Esophagus squamous epithelium (tissue), 5 donors: ENCODE results near the gene RUVBL1. TPM values are rescaled to one million over a fixed set of nuclear protein-coding genes. Genes with fewer than 3 reads are reported as not detected.

Experiments used
- DNase-seq: peaks from one replicate; lab custom pipeline; 2025; lab: John Stamatoyannopoulos, UW
- H3K27ac ChIP-seq, 4 donors: fragments of 200-600 bp; sonication (generic); one replicate each; pipeline ENCODE4 v1.5.1; 2016 to 2019; ENCODE audit warnings: mild to moderate bottlenecking in 1 of 4
- H3K27me3 ChIP-seq, 4 donors: fragments of 200-600 bp; sonication (generic); 1 replicate in 3 of 4; 2 replicates in 1 of 4; pipeline versions ENCODE4 v1.5.1 to v1.6.0; 2017 to 2021; ENCODE audit warnings: antibody characterized with exemption in 1 of 4
- H3K36me3 ChIP-seq, 3 donors: fragments of 200-600 bp; sonication (generic); one replicate each; pipeline ENCODE4 v1.5.1; 2016 to 2019
- H3K4me1 ChIP-seq, 3 donors: fragments of 200-600 bp; sonication (generic); one replicate each; pipeline ENCODE4 v1.5.1; 2017 to 2019
- H3K4me3 ChIP-seq, 4 donors: fragments of 200-600 bp; sonication (generic); 1 replicate in 3 of 4; 2 replicates in 1 of 4; pipeline ENCODE4 v1.5.1; 2016 to 2019; ENCODE audit warnings: mild to moderate bottlenecking in 2 of 4, moderate library complexity in 1 of 4
- H3K9me3 ChIP-seq, 3 donors: fragments of 200-600 bp; sonication (generic); one replicate each; pipeline ENCODE4 v1.5.1; 2016 to 2019
- POLR2A ChIP-seq, 4 donors: fragments of 450-650 bp; IDR thresholded peaks; one replicate each; pipeline ENCODE4 v1.6.1; 2017; ENCODE audit warnings: antibody characterized with exemption in 4 of 4, mild to moderate bottlenecking in 4 of 4, moderate library complexity in 3 of 4
- WGBS, 2 donors: methylation state at CpG; one replicate each; pipeline ENCODE4 v1.1.5; 2018; 5-methylcytosine and 5-hydroxymethylcytosine counted together
- intact Hi-C: fragments of 100-400 bp; cut with DNase I; formaldehyde crosslinking; loops from one replicate; pipeline ENCODE4 v1.15.0; 2022
- total RNA-seq, 4 donors: library from RNA; depleted of rRNA; stranded (reverse); fragments of >200 nt; gene quantifications; one replicate each; pipeline ENCODE4 v1.1.0, GENCODE V29; 2016
- TF ChIP-seq, protein P1 (sequence below), 6 experiments: fragments of 450-650 bp in 4 of 6; fragments of 200-600 bp in 2 of 6; sonication (generic) in 2 of 6; IDR thresholded peaks; one replicate each; pipeline ENCODE4 v1.5.1; 2016 to 2019; ENCODE audit warnings: antibody characterized with exemption in 6 of 6, mild to moderate bottlenecking in 4 of 6, moderate library complexity in 4 of 6
- donor health status: DM: yes; HTN: yes; CAD: no.

RUVBL1 gene
- total RNA-seq, 4 donors from 2014 or later = 17.6 to 50.4 (median 34.3) TPM

DNA sequence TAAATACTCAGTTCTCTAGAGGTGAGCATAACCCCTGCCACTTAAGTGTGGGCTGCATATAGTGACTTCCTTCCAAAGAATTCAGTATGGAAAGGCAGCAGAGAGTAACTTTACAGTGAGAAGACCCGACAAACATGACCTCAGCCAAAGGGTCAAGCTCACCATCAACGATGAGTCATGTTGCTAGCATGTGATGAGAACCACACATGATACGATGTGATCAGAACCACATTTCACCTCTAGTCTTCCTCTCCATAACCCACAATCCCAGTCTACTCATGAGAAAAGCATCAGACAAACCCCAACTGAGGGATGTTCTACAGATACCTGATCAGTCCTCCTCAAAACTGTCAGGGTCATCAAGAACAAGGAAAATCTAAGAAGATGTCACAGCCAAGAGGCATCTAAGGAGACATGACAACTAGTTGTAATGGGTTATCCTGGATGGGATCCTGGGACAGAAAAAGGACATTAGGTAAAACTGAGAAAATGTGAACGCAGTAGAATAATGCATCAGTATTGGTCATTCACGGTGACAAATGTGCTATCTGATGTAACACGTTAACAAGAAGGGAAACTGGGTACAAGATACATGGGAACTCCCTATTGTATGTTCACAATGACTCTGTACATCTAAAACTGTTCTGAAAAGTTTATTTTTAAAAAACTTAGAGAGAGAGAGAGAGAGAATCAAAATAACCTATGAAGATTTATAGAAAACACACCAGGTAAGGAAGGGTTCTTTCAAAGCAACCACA is 43.1 kb downstream of the RUVBL1 start:
- Histone ChIP-seq H3K27me3 (no peaks in the 10 kb centered on the region), H3K36me3 (peaks cover 0 to 72% (median 8%) of the 10 kb centered on the region in 3 donors), H3K4me3 (no peak overlapping the region), H3K9me3 (no peaks in the 10 kb centered on the region), H3K4me1 (peaks cover 16 to 45% (median 18%) of the 10 kb centered on the region in 3 donors), H3K27ac (no peak overlapping the region)
- WGBS, 2 donors = 64 to 71% methylated on average over 6 of the region's 6 CpGs
- intact Hi-C loops = no loop called here
- DNase-seq = no peak
- TF ChIP-seq, protein P1, sequence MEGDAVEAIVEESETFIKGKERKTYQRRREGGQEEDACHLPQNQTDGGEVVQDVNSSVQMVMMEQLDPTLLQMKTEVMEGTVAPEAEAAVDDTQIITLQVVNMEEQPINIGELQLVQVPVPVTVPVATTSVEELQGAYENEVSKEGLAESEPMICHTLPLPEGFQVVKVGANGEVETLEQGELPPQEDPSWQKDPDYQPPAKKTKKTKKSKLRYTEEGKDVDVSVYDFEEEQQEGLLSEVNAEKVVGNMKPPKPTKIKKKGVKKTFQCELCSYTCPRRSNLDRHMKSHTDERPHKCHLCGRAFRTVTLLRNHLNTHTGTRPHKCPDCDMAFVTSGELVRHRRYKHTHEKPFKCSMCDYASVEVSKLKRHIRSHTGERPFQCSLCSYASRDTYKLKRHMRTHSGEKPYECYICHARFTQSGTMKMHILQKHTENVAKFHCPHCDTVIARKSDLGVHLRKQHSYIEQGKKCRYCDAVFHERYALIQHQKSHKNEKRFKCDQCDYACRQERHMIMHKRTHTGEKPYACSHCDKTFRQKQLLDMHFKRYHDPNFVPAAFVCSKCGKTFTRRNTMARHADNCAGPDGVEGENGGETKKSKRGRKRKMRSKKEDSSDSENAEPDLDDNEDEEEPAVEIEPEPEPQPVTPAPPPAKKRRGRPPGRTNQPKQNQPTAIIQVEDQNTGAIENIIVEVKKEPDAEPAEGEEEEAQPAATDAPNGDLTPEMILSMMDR (IDR thresholded peaks at IDR 0.05) = no peak
- TF ChIP-seq POLR2A (IDR thresholded peaks at IDR 0.05) = no peak

DNA sequence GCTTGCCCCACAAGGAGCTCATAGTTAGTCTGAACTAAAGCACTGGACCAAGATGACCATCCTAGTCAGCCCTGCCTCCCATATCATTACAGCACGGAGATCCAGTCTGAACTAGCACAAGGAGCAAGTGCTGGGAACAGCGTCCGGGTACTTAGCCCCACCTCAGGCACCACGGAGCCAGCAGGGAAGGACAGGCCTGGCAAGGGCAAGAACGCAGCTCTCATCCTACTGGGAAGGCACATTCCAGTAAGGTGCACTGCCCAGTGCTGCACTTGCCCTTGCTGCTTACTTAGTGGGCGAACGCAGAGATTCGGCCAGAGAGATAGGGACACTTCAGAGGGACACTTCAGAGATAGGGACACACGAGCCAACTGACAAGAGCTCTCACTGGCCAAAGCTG is 43.8 kb downstream of the RUVBL1 start:
- 79 to 90% methylated on average over 4 to 5 of the region's 9 CpGs for WGBS, 2 donors
- intact Hi-C loops = no loop called here
- peaks cover 0 to 65% (median 8%) of the 10 kb centered on the region in 3 donors for H3K36me3 ChIP-seq
- TF ChIP-seq POLR2A (IDR thresholded peaks at IDR 0.05) = no peak
- TF ChIP-seq, protein P1 (IDR thresholded peaks at IDR 0.05) = no peak
- no peak overlapping the region for H3K27ac ChIP-seq
- no peak for DNase-seq
- peaks cover 18 to 48% (median 22%) of the 10 kb centered on the region in 3 donors for H3K4me1 ChIP-seq
- no peak overlapping the region for H3K4me3 ChIP-seq
- H3K27me3 ChIP-seq = no peaks in the 10 kb centered on the region
- no peaks in the 10 kb centered on the region for H3K9me3 ChIP-seq

DNA sequence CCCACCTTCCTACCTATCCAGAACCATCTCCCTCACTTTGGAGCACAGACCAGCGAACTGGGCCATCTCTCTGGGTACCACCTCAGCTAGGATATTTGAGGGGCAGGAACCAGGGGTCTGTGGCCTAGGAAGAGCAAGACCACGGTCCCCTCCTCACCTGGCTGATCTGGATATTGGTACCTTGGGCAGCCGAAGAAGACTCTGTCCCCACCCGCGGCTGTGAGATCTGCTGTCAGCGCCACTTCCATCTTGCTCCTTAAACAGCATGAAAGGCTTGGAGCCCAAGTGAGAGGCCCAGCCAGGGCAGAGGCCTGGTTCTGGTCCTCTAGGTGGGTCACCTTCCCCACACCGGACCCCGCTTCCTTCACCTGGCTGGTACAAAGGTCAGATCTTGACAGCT is 44.7 kb downstream of the RUVBL1 start:
- intact Hi-C loops = no loop called here
- no peak for TF ChIP-seq POLR2A (IDR thresholded peaks at IDR 0.05)
- TF ChIP-seq, protein P1 (IDR thresholded peaks at IDR 0.05) = no peak
- 71 to 98% methylated on average over 2 to 4 of the region's 8 CpGs for WGBS, 2 donors
- Histone ChIP-seq H3K4me1 (peaks cover 18 to 50% (median 24%) of the 10 kb centered on the region in 3 donors), H3K36me3 (peaks cover 0 to 56% (median 8%) of the 10 kb centered on the region in 3 donors), H3K27ac (no peak overlapping the region), H3K9me3 (no peaks in the 10 kb centered on the region), H3K27me3 (no peaks in the 10 kb centered on the region), H3K4me3 (no peak overlapping the region)
- DNase-seq = no peak

DNA sequence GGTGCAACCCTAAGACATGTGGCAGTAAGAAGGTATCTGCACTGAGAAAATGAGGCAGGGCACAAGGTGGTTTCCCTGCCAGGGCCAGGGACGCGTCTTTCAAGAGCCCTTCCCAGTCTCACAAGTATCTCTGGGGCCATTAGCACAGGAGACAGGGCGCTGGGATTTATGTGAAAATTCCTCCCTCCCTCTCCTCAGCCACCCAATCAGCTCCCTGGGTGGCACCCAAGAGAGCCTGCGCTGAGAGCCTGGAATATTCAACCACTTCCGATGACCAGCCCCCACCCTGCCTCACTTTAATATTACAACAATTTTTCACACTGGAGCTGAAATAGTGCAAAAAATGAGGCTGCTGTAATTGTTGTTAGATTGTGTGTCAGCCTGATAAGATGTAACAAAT is 45.3 kb downstream of the RUVBL1 start:
- DNase-seq = no peak
- TF ChIP-seq, protein P1 (IDR thresholded peaks at IDR 0.05) = no peak
- TF ChIP-seq POLR2A (IDR thresholded peaks at IDR 0.05) = no peak
- no peaks in the 10 kb centered on the region for H3K9me3 ChIP-seq

DNA sequence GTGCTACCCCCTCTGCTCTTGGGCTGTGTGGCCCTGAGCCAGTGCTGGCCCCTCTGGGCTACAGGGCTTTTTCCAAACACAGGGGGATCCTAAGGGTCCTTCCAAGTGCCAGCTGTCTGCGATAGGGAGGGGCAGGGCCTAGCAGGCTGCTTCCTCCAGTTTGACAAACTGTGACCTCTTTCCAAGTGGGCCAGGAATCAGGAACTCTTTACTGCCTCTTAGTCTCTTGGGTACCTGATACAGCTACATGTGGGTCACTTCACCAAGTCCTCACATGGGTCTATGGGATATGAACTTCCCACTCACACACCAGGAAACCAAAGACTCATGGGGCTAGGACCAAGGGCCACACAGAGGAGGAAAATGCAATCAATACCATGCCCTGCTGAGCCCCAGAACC is 45.9 kb downstream of the RUVBL1 start:
- no peak for DNase-seq
- Histone ChIP-seq H3K36me3 (peaks cover 0 to 55% (median 13%) of the 10 kb centered on the region in 3 donors), H3K4me3 (no peak overlapping the region), H3K9me3 (no peaks in the 10 kb centered on the region), H3K27me3 (no peaks in the 10 kb centered on the region), H3K27ac (peak overlapping the region in 1 of 4 donors; percentile 57), H3K4me1 (peaks cover 18 to 47% (median 19%) of the 10 kb centered on the region in 3 donors)
- 80% methylated on average over 1 of the region's 1 CpG; no CpG with 5 or more reads in 1 of the 2 donors for WGBS, 2 donors
- intact Hi-C loops = no loop called here
- TF ChIP-seq, protein P1 (IDR thresholded peaks at IDR 0.05) = no peak
- no peak for TF ChIP-seq POLR2A (IDR thresholded peaks at IDR 0.05)

More for the DNA sequence above, 45.3 kb downstream of the RUVBL1 start:
- WGBS, 2 donors = 76 to 89% methylated on average over 2 to 5 of the region's 5 CpGs
- H3K4me3 ChIP-seq = no peak overlapping the region
- intact Hi-C loops = no loop called here
- H3K27me3 ChIP-seq = no peaks in the 10 kb centered on the region
- H3K27ac ChIP-seq = no peak overlapping the region
- H3K4me1 ChIP-seq = peaks cover 18 to 47% (median 22%) of the 10 kb centered on the region in 3 donors
- peaks cover 0 to 55% (median 8%) of the 10 kb centered on the region in 3 donors for H3K36me3 ChIP-seq
